ENCODE measurements around the gene PTPRK.

- TF ChIP-seq EP300 (IDR thresholded peaks at IDR 0.05) (no peak), CTCF (IDR thresholded peaks at IDR 0.05) (no peak), POLR2A (IDR thresholded peaks at IDR 0.05) (no peak), POLR2AphosphoS5 (IDR thresholded peaks at IDR 0.05) (no peak)
Measured at GRCh38 chr6:128107682-128108081, 412.7 kb downstream of the PTPRK start.

Data from sigmoid colon (tissue), 4 donors.